Measurements from ENCODE around the gene MOCOS. TPM values are rescaled to one million over a fixed set of nuclear protein-coding genes. Genes with fewer than 3 reads are reported as not detected.

The MOCOS gene
- total and polyA plus RNA-seq, 10 donors, result 0.13 to 2.7 (median 0.53) TPM

- no peak for DNase-seq
- Histone ChIP-seq H3K4me1 (no peaks in the 10 kb centered on the region), H3K36me3 (no peaks in the 10 kb centered on the region), H3K27me3 (replicated peaks in 1 of 7) (peaks cover 0 to 6% (median 0%) of the 10 kb centered on the region in 7 donors), H3K9me3 (no peaks in the 10 kb centered on the region), H3K27ac (no peak overlapping the region), H3K4me3 (no peak overlapping the region)
- TF ChIP-seq POLR2A (IDR thresholded peaks at IDR 0.05), result no peak
- no peak for TF ChIP-seq POLR2AphosphoS5 (IDR thresholded peaks at IDR 0.05)
- no peak for TF ChIP-seq CTCF (IDR thresholded peaks at IDR 0.05 in 8 of 11, conservative IDR thresholded peaks at IDR 0.05 in 3 of 11)
- 82 to 92% (median 89%) methylated on average over 7 to 8 of the region's 8 CpGs for WGBS, 5 donors
- intact Hi-C loops (cut with DNase I; ENCODE audit: low total_unique reads), result no loop called here
Measured at GRCh38 chr18:36274083-36274715, 86.9 kb downstream of the MOCOS start.

GRCh38 chr18:36275561-36275960, 88.3 kb downstream of the MOCOS start:
- H3K36me3 ChIP-seq, result no peaks in the 10 kb centered on the region
- no peaks in the 10 kb centered on the region for H3K4me1 ChIP-seq
- no peak overlapping the region for H3K4me3 ChIP-seq
- peaks cover 0 to 8% (median 0%) of the 10 kb centered on the region in 7 donors for H3K27me3 ChIP-seq (replicated peaks in 1 of 7)
- H3K9me3 ChIP-seq, result no peaks in the 10 kb centered on the region
- TF ChIP-seq POLR2A (IDR thresholded peaks at IDR 0.05), result no peak
- no peak for TF ChIP-seq CTCF (IDR thresholded peaks at IDR 0.05 in 8 of 11, conservative IDR thresholded peaks at IDR 0.05 in 3 of 11)
- no peak overlapping the region for H3K27ac ChIP-seq
- no peak for DNase-seq
- intact Hi-C loops (cut with DNase I; ENCODE audit: low total_unique reads), result no loop called here
- WGBS, 5 donors, result 89 to 100% (median 95%) methylated on average over 1 of the region's 1 CpG

- no peak overlapping the region for H3K4me3 ChIP-seq
- H3K4me1 ChIP-seq, result no peaks in the 10 kb centered on the region
- peaks cover 0 to 30% (median 0%) of the 10 kb centered on the region in 7 donors for H3K27me3 ChIP-seq (replicated peaks in 1 of 7)
- TF ChIP-seq POLR2AphosphoS5 (IDR thresholded peaks at IDR 0.05) (no peak), POLR2A (IDR thresholded peaks at IDR 0.05) (no peak), CTCF (IDR thresholded peaks at IDR 0.05 in 8 of 11, conservative IDR thresholded peaks at IDR 0.05 in 3 of 11) (no peak)
- intact Hi-C loops (cut with DNase I; ENCODE audit: low total_unique reads), result no loop called here
- DNase-seq, result no peak
- H3K9me3 ChIP-seq, result no peaks in the 10 kb centered on the region
- H3K36me3 ChIP-seq, result no peaks in the 10 kb centered on the region
- 67 to 83% (median 71%) methylated on average over 3 of the region's 3 CpGs for WGBS, 5 donors
- H3K27ac ChIP-seq, result no peak overlapping the region
Measured at GRCh38 chr18:36279001-36279400, 91.7 kb downstream of the MOCOS start.

GRCh38 chr18:36281936-36282335, 94.6 kb downstream of the MOCOS start:
- WGBS, 5 donors, result 42 to 68% (median 57%) methylated on average over 3 of the region's 3 CpGs
- Histone ChIP-seq H3K9me3 (no peaks in the 10 kb centered on the region), H3K27me3 (replicated peaks in 1 of 7) (peaks cover 0 to 41% (median 0%) of the 10 kb centered on the region in 7 donors), H3K36me3 (no peaks in the 10 kb centered on the region), H3K27ac (no peak overlapping the region), H3K4me3 (no peak overlapping the region), H3K4me1 (no peaks in the 10 kb centered on the region)
- intact Hi-C loops (cut with DNase I; ENCODE audit: low total_unique reads), result loop anchor here (5.0 to 10.0 kb wide), 3 partner anchors 185 to 527 kb away; no protein-coding TSS in a partner anchor
- no peak for DNase-seq
- TF ChIP-seq POLR2A (IDR thresholded peaks at IDR 0.05) (no peak), CTCF (IDR thresholded peaks at IDR 0.05 in 8 of 11, conservative IDR thresholded peaks at IDR 0.05 in 3 of 11) (no peak), POLR2AphosphoS5 (IDR thresholded peaks at IDR 0.05) (no peak)
